ENCODE measurements around the gene APOBEC3G. TPM values are rescaled to one million over a fixed set of nuclear protein-coding genes. Genes with fewer than 3 reads are reported as not detected.

The APOBEC3G gene
- polyA plus RNA-seq, 1 of the 3 experiments (the other 2 are of a cell fraction) = not detected

- TF ChIP-seq GATA2 (CRISPR knock-in tag; IDR thresholded peaks at IDR 0.05) (no peak), PBX3 (IDR thresholded peaks at IDR 0.05) (no peak)
- H3K27me3 ChIP-seq (ENCODE audit: insufficient read depth) = no peaks in the 10 kb centered on the region
These were observed 18.9 kb downstream of the APOBEC3G start for GRCh38 chr22:39095971-39096370.

GRCh38 chr22:39097098-39098020, 20.3 kb downstream of the APOBEC3G start, which contains the start of gene APOBEC3H:
Gene APOBEC3H, plus strand, starts transcription at chr22:39097244. Its CDS starts 3,035 bp downstream, at chr22:39100279.
- Histone ChIP-seq H4K20me1 (ENCODE audit: insufficient read depth) (no peaks in the 10 kb centered on the region), H3K79me2 (ENCODE audit: insufficient read depth) (no peaks in the 10 kb centered on the region), H3K36me3 (replicated peaks in 1 of 2; ENCODE audit: control insufficient read depth in 1 of 2, insufficient read depth in 2 of 2, low read length in 1 of 2) (no peaks in the 10 kb centered on the region), H3K27ac (ENCODE audit: low read depth in 2 of 2, low read length in 1 of 2) (no peak within 1 kb of the TSS), H3K9me2 (no peaks in the 10 kb centered on the region), H2AFZ (ENCODE audit: low read depth) (peak within 1 kb of the TSS; percentile 35; the same call in 1 of the 2 replicates), H3K9me3 (no peaks in the 10 kb centered on the region), H3K9ac (no peak within 1 kb of the TSS), H3K27me3 (ENCODE audit: insufficient read depth) (no peaks in the 10 kb centered on the region), H3F3A (replicated peaks; ENCODE audit: insufficient read depth) (no peaks in the 10 kb centered on the region), H3K4me2 (no peak within 1 kb of the TSS), H3K4me1 (ENCODE audit: control insufficient read depth in 1 of 2, insufficient read depth in 2 of 2, low read depth in 1 of 2, low read length in 1 of 2) (no peaks in the 10 kb centered on the region; a peak in 1 of 4 replicates), H3K4me3 (ENCODE audit: low read depth in 2 of 2, low read length in 1 of 2) (no peak within 1 kb of the TSS)
- WGBS (ENCODE audit: low lambda C conversion rate) = 92% methylated on average over 3 of the region's 9 CpGs
- DNase-seq = no peak
- TF ChIP-seq MXI1 (IDR thresholded peaks at IDR 0.05; ENCODE audit: low read depth, low read length) (no peak), TAF1 (IDR thresholded peaks at IDR 0.05; ENCODE audit: borderline replicate concordance, low read depth, low read length) (no peak), FOSL2 (IDR thresholded peaks at IDR 0.05; ENCODE audit: borderline replicate concordance, low read depth) (no peak), SMC3 (IDR thresholded peaks at IDR 0.05; ENCODE audit: low read depth, low read length) (no peak), ELF1 (IDR thresholded peaks at IDR 0.05) (no peak), EZH2phosphoT487 (IDR thresholded peaks at IDR 0.05; ENCODE audit: borderline replicate concordance, low read depth) (no peak), RXRA (IDR thresholded peaks at IDR 0.05; ENCODE audit: borderline replicate concordance, low read depth) (no peak), CTCF (IDR thresholded peaks at IDR 0.05) (no peak), RAD21 (IDR thresholded peaks at IDR 0.05; ENCODE audit: low read length) (no peak), USF1 (IDR thresholded peaks at IDR 0.05; ENCODE audit: borderline replicate concordance, low read depth) (no peak), GABPA (IDR thresholded peaks at IDR 0.05; ENCODE audit: low read depth) (no peak), JUND (IDR thresholded peaks at IDR 0.05) (no peak), FOXM1 (IDR thresholded peaks at IDR 0.05; ENCODE audit: low read depth) (no peak), MEF2A (IDR thresholded peaks at IDR 0.05; ENCODE audit: borderline replicate concordance, low read depth) (no peak), SIN3A (IDR thresholded peaks at IDR 0.05; ENCODE audit: borderline replicate concordance, low read depth, low read length) (no peak), POLR2AphosphoS5 (IDR thresholded peaks at IDR 0.05; ENCODE audit: low read depth, low read length) (no peak), MAX (IDR thresholded peaks at IDR 0.05; ENCODE audit: low read depth) (no peak), ZBTB33 (IDR thresholded peaks at IDR 0.05; ENCODE audit: borderline replicate concordance, low read depth) (no peak)
- ChIA-PET POLR2A (no interaction called here), CTCF (no interaction called here)

More at GRCh38 chr22:39095971-39096370, 18.9 kb downstream of the APOBEC3G start:
- no peak overlapping the region for H3K4me2 ChIP-seq
- H3K9me2 ChIP-seq = no peaks in the 10 kb centered on the region
- no peak overlapping the region for H3K9ac ChIP-seq
- H3K4me1 ChIP-seq (ENCODE audit: control insufficient read depth in 1 of 2, insufficient read depth in 2 of 2, low read depth in 1 of 2, low read length in 1 of 2) = no peaks in the 10 kb centered on the region; a peak in 1 of 4 replicates
- H3K79me2 ChIP-seq (ENCODE audit: insufficient read depth) = no peaks in the 10 kb centered on the region
- POLR2A ChIA-PET = no interaction called here
- no peaks in the 10 kb centered on the region for H3K9me3 ChIP-seq
- H3K27ac ChIP-seq (ENCODE audit: low read depth in 2 of 2, low read length in 1 of 2) = no peak overlapping the region
- H3K4me3 ChIP-seq (ENCODE audit: low read depth in 2 of 2, low read length in 1 of 2) = no peak overlapping the region
- DNase-seq = no peak
- H3K36me3 ChIP-seq (replicated peaks in 1 of 2; ENCODE audit: control insufficient read depth in 1 of 2, insufficient read depth in 2 of 2, low read length in 1 of 2) = no peaks in the 10 kb centered on the region
- no CpG with 5 or more reads among the region's 3 CpGs for WGBS (ENCODE audit: low lambda C conversion rate)
- no peak overlapping the region for H2AFZ ChIP-seq (ENCODE audit: low read depth)
- CTCF ChIA-PET = no interaction called here
- no peaks in the 10 kb centered on the region for H4K20me1 ChIP-seq (ENCODE audit: insufficient read depth)
- H3F3A ChIP-seq (replicated peaks; ENCODE audit: insufficient read depth) = no peaks in the 10 kb centered on the region

All from SK-N-SH (cell line).